HFFc6 (cell line): ENCODE data around the gene TH. TPM values are rescaled to one million over a fixed set of nuclear protein-coding genes. Genes with fewer than 3 reads are reported as not detected.

ENCODE experiments used
- DNase-seq: peaks from one replicate; pipeline ENCODE4 v3.0.0-alpha.2; 2018
- H3K27ac Mint-ChIP-seq: 2 replicates; pipeline ENCODE4 v1.8.0; 2020; ENCODE audit warnings: mild to moderate bottlenecking, mixed read lengths
- H3K27me3 Mint-ChIP-seq: 2 replicates; pipeline ENCODE4 v1.8.0; 2021; ENCODE audit warnings: mild to moderate bottlenecking, moderate library complexity, mixed read lengths; ENCODE audit not compliant: insufficient read depth
- H3K36me3 Mint-ChIP-seq: 2 replicates; pipeline ENCODE4 v1.8.0; 2021; ENCODE audit warnings: low read depth, mixed read lengths
- H3K4me1 Mint-ChIP-seq: 2 replicates; pipeline ENCODE4 v1.8.0; 2020; ENCODE audit warnings: low read depth, mixed read lengths
- H3K4me3 Mint-ChIP-seq: 2 replicates; pipeline ENCODE4 v1.8.0; 2020; ENCODE audit warnings: mild to moderate bottlenecking, moderate library complexity, mixed read lengths
- H3K9me3 Mint-ChIP-seq: 2 replicates; pipeline ENCODE4 v1.8.0; 2020; ENCODE audit warnings: mild to moderate bottlenecking, mixed read lengths
- CTCF ChIP-seq: fragments of 200-600 bp; sonication (generic); IDR thresholded peaks from 2 replicates; pipeline ENCODE4 v1.5.0; 2021; ENCODE audit warnings: antibody characterized with exemption, mild to moderate bottlenecking
- long read RNA-seq: library from polyadenylated mRNA; unstranded; transcript quantifications from one replicate; pipeline ENCODE4 v2.0.0, GENCODE V29; 2019
- total RNA-seq, 6 experiments: library from RNA; stranded (reverse); fragmentation: NEBNext Ultra II Directional; extraction: Animal tissue kit (Norgen Biotek cat#: 25700); gene quantifications; 2 replicates in 1 of 6; 3 replicates in 5 of 6; pipeline ENCODE4 v1.2.3, GENCODE V29; 2021

Gene TH
- total RNA-seq = not detected
- long read RNA-seq = 0 reads

- TF ChIP-seq CTCF = no peak
- Mint-ChIP-seq H3K36me3 (no peaks in the 10 kb centered on the region), H3K27me3 (peaks cover 8% of the 10 kb centered on the region)
Measured at GRCh38 chr11:2171591-2172003, at the start of gene TH. Gene TH (minus strand): TSS chr11:2171815. CDS start chr11:2171786, 29 bp downstream.

GRCh38 chr11:2221024-2221423, 49.4 kb upstream of the TH start:
- no peak overlapping the region for H3K27ac Mint-ChIP-seq
- no peaks in the 10 kb centered on the region; the same call in 1 of the 2 replicates for H3K9me3 Mint-ChIP-seq
- H3K36me3 Mint-ChIP-seq = no peaks in the 10 kb centered on the region
- H3K27me3 Mint-ChIP-seq = peaks cover 22% of the 10 kb centered on the region
- DNase-seq = no peak
- no peak for TF ChIP-seq CTCF
- no peaks in the 10 kb centered on the region for H3K4me1 Mint-ChIP-seq
- H3K4me3 Mint-ChIP-seq = no peak overlapping the region

More at GRCh38 chr11:2171591-2172003, at the start of gene TH:
- H3K27ac Mint-ChIP-seq = no peak within 1 kb of the TSS
- H3K9me3 Mint-ChIP-seq = no peaks in the 10 kb centered on the region
- no peak within 1 kb of the TSS for H3K4me3 Mint-ChIP-seq
- DNase-seq = no peak
- peaks cover 4% of the 10 kb centered on the region; the same call in 1 of the 2 replicates for H3K4me1 Mint-ChIP-seq

GRCh38 chr11:2220173-2220771, 48.7 kb upstream of the TH start:
- H3K9me3 Mint-ChIP-seq = no peaks in the 10 kb centered on the region; the same call in 1 of the 2 replicates
- DNase-seq = no peak
- no peaks in the 10 kb centered on the region for H3K4me1 Mint-ChIP-seq
- no peak overlapping the region for H3K27ac Mint-ChIP-seq
- no peaks in the 10 kb centered on the region for H3K36me3 Mint-ChIP-seq
- TF ChIP-seq CTCF = no peak
- peaks cover 19% of the 10 kb centered on the region for H3K27me3 Mint-ChIP-seq
- no peak overlapping the region for H3K4me3 Mint-ChIP-seq

- no peaks in the 10 kb centered on the region for H3K4me1 Mint-ChIP-seq
- H3K27ac Mint-ChIP-seq = no peak overlapping the region
- no peak overlapping the region for H3K4me3 Mint-ChIP-seq
- TF ChIP-seq CTCF = no peak
- no peak for DNase-seq
- H3K36me3 Mint-ChIP-seq = no peaks in the 10 kb centered on the region
- no peaks in the 10 kb centered on the region; the same call in 1 of the 2 replicates for H3K9me3 Mint-ChIP-seq
- H3K27me3 Mint-ChIP-seq = peaks cover 16% of the 10 kb centered on the region
Measured at GRCh38 chr11:2219318-2220017, 47.9 kb upstream of the TH start.

GRCh38 chr11:2218031-2218633, 46.5 kb upstream of the TH start:
- TF ChIP-seq CTCF = no peak
- H3K4me3 Mint-ChIP-seq = no peak overlapping the region
- DNase-seq = no peak
- H3K9me3 Mint-ChIP-seq = no peaks in the 10 kb centered on the region; the same call in 1 of the 2 replicates
- no peaks in the 10 kb centered on the region for H3K4me1 Mint-ChIP-seq
- H3K27ac Mint-ChIP-seq = no peak overlapping the region
- peaks cover 26% of the 10 kb centered on the region for H3K27me3 Mint-ChIP-seq
- H3K36me3 Mint-ChIP-seq = no peaks in the 10 kb centered on the region
